Measurements from ENCODE around the gene TPMT. TPM values are rescaled to one million over a fixed set of nuclear protein-coding genes. Genes with fewer than 3 reads are reported as not detected.

The TPMT gene
- total and polyA plus RNA-seq, 2 of the 13 experiments (the other 11 are each of a cell fraction or from before 2014, with no cell fraction given), result 11.1 to 22.8 TPM

- TF ChIP-seq, protein P1, sequence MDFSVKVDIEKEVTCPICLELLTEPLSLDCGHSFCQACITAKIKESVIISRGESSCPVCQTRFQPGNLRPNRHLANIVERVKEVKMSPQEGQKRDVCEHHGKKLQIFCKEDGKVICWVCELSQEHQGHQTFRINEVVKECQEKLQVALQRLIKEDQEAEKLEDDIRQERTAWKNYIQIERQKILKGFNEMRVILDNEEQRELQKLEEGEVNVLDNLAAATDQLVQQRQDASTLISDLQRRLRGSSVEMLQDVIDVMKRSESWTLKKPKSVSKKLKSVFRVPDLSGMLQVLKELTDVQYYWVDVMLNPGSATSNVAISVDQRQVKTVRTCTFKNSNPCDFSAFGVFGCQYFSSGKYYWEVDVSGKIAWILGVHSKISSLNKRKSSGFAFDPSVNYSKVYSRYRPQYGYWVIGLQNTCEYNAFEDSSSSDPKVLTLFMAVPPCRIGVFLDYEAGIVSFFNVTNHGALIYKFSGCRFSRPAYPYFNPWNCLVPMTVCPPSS (IDR thresholded peaks at IDR 0.05), result no peak
- peak; percentile 85; the same call in 1 of the 2 replicates for TF ChIP-seq SP140L (CRISPR knock-in tag; IDR thresholded peaks at IDR 0.05; ENCODE audit: borderline replicate concordance)
- peak; percentile 98 for TF ChIP-seq ZBTB38 (CRISPR knock-in tag; IDR thresholded peaks at IDR 0.05)
- TF ChIP-seq EHMT2 (IDR thresholded peaks at IDR 0.05; ENCODE audit: borderline replicate concordance, low read depth, low read length), result no peak
- TF ChIP-seq DNMT3B (CRISPR knock-in tag; conservative IDR thresholded peaks at IDR 0.05), result 0 out of 2 replicates have a peak, but pooled peaks have one; percentile 80
- peak; percentile 91 for TF ChIP-seq E2F5 (CRISPR knock-in tag; conservative IDR thresholded peaks at IDR 0.05)
- TF ChIP-seq ZFP37 (CRISPR knock-in tag; IDR thresholded peaks at IDR 0.05; ENCODE audit: borderline replicate concordance), result peak; percentile 94; the same call in 1 of the 2 replicates
- no peak for TF ChIP-seq ZNF558 (CRISPR knock-in tag; IDR thresholded peaks at IDR 0.05; ENCODE audit: borderline replicate concordance)
- TF ChIP-seq, protein P2, sequence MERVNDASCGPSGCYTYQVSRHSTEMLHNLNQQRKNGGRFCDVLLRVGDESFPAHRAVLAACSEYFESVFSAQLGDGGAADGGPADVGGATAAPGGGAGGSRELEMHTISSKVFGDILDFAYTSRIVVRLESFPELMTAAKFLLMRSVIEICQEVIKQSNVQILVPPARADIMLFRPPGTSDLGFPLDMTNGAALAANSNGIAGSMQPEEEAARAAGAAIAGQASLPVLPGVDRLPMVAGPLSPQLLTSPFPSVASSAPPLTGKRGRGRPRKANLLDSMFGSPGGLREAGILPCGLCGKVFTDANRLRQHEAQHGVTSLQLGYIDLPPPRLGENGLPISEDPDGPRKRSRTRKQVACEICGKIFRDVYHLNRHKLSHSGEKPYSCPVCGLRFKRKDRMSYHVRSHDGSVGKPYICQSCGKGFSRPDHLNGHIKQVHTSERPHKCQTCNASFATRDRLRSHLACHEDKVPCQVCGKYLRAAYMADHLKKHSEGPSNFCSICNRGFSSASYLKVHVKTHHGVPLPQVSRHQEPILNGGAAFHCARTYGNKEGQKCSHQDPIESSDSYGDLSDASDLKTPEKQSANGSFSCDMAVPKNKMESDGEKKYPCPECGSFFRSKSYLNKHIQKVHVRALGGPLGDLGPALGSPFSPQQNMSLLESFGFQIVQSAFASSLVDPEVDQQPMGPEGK (CRISPR knock-in tag; IDR thresholded peaks at IDR 0.05), result peak; percentile 79; the same call in 1 of the 2 replicates
- peak; percentile 89; the same call in 1 of the 2 replicates for TF ChIP-seq ZNF674 (CRISPR knock-in tag; IDR thresholded peaks at IDR 0.05; ENCODE audit: low read depth)
- peak; percentile 85 for TF ChIP-seq FOXP4 (CRISPR knock-in tag; IDR thresholded peaks at IDR 0.05)
- TF ChIP-seq ZMYM3 (CRISPR knock-in tag; IDR thresholded peaks at IDR 0.05), result peak; percentile 90
- TF ChIP-seq ZNF549 (CRISPR knock-in tag; IDR thresholded peaks at IDR 0.05), result no peak
- TF ChIP-seq PHF8 (CRISPR knock-in tag; IDR thresholded peaks at IDR 0.05), result peak; percentile 63
- peak; percentile 97; the same call in 1 of the 2 replicates for TF ChIP-seq MEIS1 (CRISPR knock-in tag; IDR thresholded peaks at IDR 0.05; ENCODE audit: borderline replicate concordance)
- TF ChIP-seq HOXA7 (CRISPR knock-in tag; IDR thresholded peaks at IDR 0.05), result peak; percentile 38; the same call in 1 of the 2 replicates
- TF ChIP-seq ZNF317 (CRISPR knock-in tag; IDR thresholded peaks at IDR 0.05), result peak; percentile 91
- peak; percentile 64; the same call in 1 of the 2 replicates for TF ChIP-seq ZSCAN25 (CRISPR knock-in tag; IDR thresholded peaks at IDR 0.05)
- TF ChIP-seq, protein P3, sequence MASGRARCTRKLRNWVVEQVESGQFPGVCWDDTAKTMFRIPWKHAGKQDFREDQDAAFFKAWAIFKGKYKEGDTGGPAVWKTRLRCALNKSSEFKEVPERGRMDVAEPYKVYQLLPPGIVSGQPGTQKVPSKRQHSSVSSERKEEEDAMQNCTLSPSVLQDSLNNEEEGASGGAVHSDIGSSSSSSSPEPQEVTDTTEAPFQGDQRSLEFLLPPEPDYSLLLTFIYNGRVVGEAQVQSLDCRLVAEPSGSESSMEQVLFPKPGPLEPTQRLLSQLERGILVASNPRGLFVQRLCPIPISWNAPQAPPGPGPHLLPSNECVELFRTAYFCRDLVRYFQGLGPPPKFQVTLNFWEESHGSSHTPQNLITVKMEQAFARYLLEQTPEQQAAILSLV (CRISPR knock-in tag; IDR thresholded peaks at IDR 0.05; ENCODE audit: borderline replicate concordance), result peak; percentile 99
- peak; percentile 100 for TF ChIP-seq ATF7-NPFF (CRISPR knock-in tag; IDR thresholded peaks at IDR 0.05; ENCODE audit: low read depth)
- TF ChIP-seq TEAD3 (CRISPR knock-in tag; optimal IDR thresholded peaks at IDR 0.05; ENCODE audit: borderline replicate concordance), result peak; percentile 92
- TF ChIP-seq ZNF251 (CRISPR knock-in tag; IDR thresholded peaks at IDR 0.05), result peak; percentile 96
Observed at GRCh38 chr6:18122128-18123093, 32.5 kb downstream of the TPMT start, which contains the start of gene NHLRC1 (continued).

Data from HepG2 (cell line).